ENCODE measurements around the gene RNF224. TPM values are rescaled to one million over a fixed set of nuclear protein-coding genes. Genes with fewer than 3 reads are reported as not detected.

The RNF224 gene
- total and polyA plus RNA-seq, 2 of the 13 experiments (the other 11 are each of a cell fraction or from before 2014, with no cell fraction given), result 0.09 TPM; not detected in 1

GRCh38 chr9:137217276-137218211 is 9.8 kb upstream of the RNF224 start (continued):
- TF ChIP-seq POGK (CRISPR knock-in tag; conservative IDR thresholded peaks at IDR 0.05) (0 out of 2 replicates have a peak, but pooled peaks have one; percentile 24), RFXAP (CRISPR knock-in tag; IDR thresholded peaks at IDR 0.05; ENCODE audit: borderline replicate concordance) (no peak), POLR2AphosphoS2 (IDR thresholded peaks at IDR 0.05; ENCODE audit: low read depth, low read length) (no peak), TBP (CRISPR knock-in tag; IDR thresholded peaks at IDR 0.05) (no peak), MXI1 (IDR thresholded peaks at IDR 0.05; ENCODE audit: borderline replicate concordance, low read depth, low read length) (peak; percentile 63; the same call in 1 of the 3 replicates), ZNF180 (CRISPR knock-in tag; IDR thresholded peaks at IDR 0.05; ENCODE audit: borderline replicate concordance, low read depth) (no peak), ZNF737 (CRISPR knock-in tag; IDR thresholded peaks at IDR 0.05; ENCODE audit: borderline replicate concordance) (no peak), ZFX (CRISPR knock-in tag; IDR thresholded peaks at IDR 0.05; ENCODE audit: low read depth) (peak; percentile 65), AGO2 (optimal IDR thresholded peaks at IDR 0.05; ENCODE audit: low read depth, low read length) (peak; percentile 87), SMAD3 (CRISPR knock-in tag; IDR thresholded peaks at IDR 0.05) (no peak), RELA (CRISPR knock-in tag; IDR thresholded peaks at IDR 0.05) (no peak), KDM5B (CRISPR knock-in tag; IDR thresholded peaks at IDR 0.05; ENCODE audit: borderline replicate concordance) (peak; percentile 14; the same call in 1 of the 2 replicates), BORCS8-MEF2B (CRISPR knock-in tag; IDR thresholded peaks at IDR 0.05) (peak; percentile 58), ZNF883 (CRISPR knock-in tag; IDR thresholded peaks at IDR 0.05; ENCODE audit: not compliant biosample characterization) (peak; percentile 10), SP4 (CRISPR knock-in tag; IDR thresholded peaks at IDR 0.05) (peak; percentile 61), MTA1 (CRISPR knock-in tag; IDR thresholded peaks at IDR 0.05; ENCODE audit: borderline replicate concordance) (peak; percentile 14; the same call in 1 of the 2 replicates), ZNF577 (CRISPR knock-in tag; IDR thresholded peaks at IDR 0.05; ENCODE audit: borderline replicate concordance, low read depth) (no peak), ZNF230 (CRISPR knock-in tag; IDR thresholded peaks at IDR 0.05) (no peak), ARID2 (CRISPR knock-in tag; IDR thresholded peaks at IDR 0.05; ENCODE audit: borderline replicate concordance) (0 out of 2 replicates have a peak, but pooled peaks have one; percentile 57), RFX3 (CRISPR knock-in tag; IDR thresholded peaks at IDR 0.05) (no peak), ZMYM3 (CRISPR knock-in tag; IDR thresholded peaks at IDR 0.05) (no peak), IRF2 (CRISPR knock-in tag; IDR thresholded peaks at IDR 0.05) (peak; percentile 35; the same call in 1 of the 2 replicates), XBP1 (CRISPR knock-in tag; IDR thresholded peaks at IDR 0.05) (no peak), NFKBIZ (CRISPR knock-in tag; IDR thresholded peaks at IDR 0.05) (no peak), FOXJ3 (CRISPR knock-in tag; IDR thresholded peaks at IDR 0.05; ENCODE audit: borderline replicate concordance) (no peak), GZF1 (CRISPR knock-in tag; IDR thresholded peaks at IDR 0.05) (no peak)
- TF ChIP-seq, protein P1, sequence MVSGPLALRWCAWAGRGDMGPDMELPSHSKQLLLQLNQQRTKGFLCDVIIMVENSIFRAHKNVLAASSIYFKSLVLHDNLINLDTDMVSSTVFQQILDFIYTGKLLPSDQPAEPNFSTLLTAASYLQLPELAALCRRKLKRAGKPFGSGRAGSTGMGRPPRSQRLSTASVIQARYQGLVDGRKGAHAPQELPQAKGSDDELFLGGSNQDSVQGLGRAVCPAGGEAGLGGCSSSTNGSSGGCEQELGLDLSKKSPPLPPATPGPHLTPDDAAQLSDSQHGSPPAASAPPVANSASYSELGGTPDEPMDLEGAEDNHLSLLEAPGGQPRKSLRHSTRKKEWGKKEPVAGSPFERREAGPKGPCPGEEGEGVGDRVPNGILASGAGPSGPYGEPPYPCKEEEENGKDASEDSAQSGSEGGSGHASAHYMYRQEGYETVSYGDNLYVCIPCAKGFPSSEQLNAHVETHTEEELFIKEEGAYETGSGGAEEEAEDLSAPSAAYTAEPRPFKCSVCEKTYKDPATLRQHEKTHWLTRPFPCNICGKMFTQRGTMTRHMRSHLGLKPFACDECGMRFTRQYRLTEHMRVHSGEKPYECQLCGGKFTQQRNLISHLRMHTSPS (CRISPR knock-in tag; IDR thresholded peaks at IDR 0.05; ENCODE audit: low read depth), result peak; percentile 7
